DOHH2 (cell line): ENCODE results near the gene ACSF2.

Source experiments
- H3F3A ChIP-seq: fragments of 200-600 bp; sonication (generic), shearing (Covaris generic); 2 replicates; pipeline ENCODE4 v1.6.0; 2016; ENCODE audit warnings: antibody characterized with exemption, mild to moderate bottlenecking; ENCODE audit not compliant: control insufficient read depth, insufficient read depth
- H3K27ac ChIP-seq: fragments of 200-600 bp; sonication (generic); 2 replicates; pipeline ENCODE4 v1.5.1; 2014; ENCODE audit warnings: low read depth, mild to moderate bottlenecking, low read length, moderate library complexity
- H3K27me3 ChIP-seq: fragments of 200-600 bp; sonication (generic); 2 replicates; pipeline ENCODE4 v1.6.1; 2014; ENCODE audit warnings: mild to moderate bottlenecking, low read length, mixed read lengths; ENCODE audit not compliant: control insufficient read depth
- H3K36me3 ChIP-seq: fragments of 200-600 bp; sonication (generic); 2 replicates; pipeline ENCODE4 v1.6.1; 2014; ENCODE audit warnings: mild to moderate bottlenecking, low read length, moderate library complexity, mixed read lengths; ENCODE audit not compliant: control insufficient read depth
- H3K4me1 ChIP-seq: fragments of 200-600 bp; sonication (generic); 2 replicates; pipeline ENCODE4 v1.6.1; 2014; ENCODE audit warnings: mild to moderate bottlenecking, low read length, mixed read lengths; ENCODE audit not compliant: control insufficient read depth
- H3K4me2 ChIP-seq: fragments of 200-600 bp; sonication (generic); 2 replicates; pipeline ENCODE4 v1.6.0; 2014; ENCODE audit warnings: mild to moderate bottlenecking, low read length, moderate library complexity
- H3K4me3 ChIP-seq: fragments of 200-600 bp; sonication (generic); 2 replicates; pipeline ENCODE4 v1.5.1; 2014; ENCODE audit warnings: mild to moderate bottlenecking, low read length, mixed read lengths
- H3K79me2 ChIP-seq: fragments of 200-600 bp; sonication (generic); 2 replicates; pipeline ENCODE4 v1.6.1; 2014; ENCODE audit warnings: mild to moderate bottlenecking, low read length, mixed read lengths; ENCODE audit not compliant: control insufficient read depth
- H3K9me2 ChIP-seq: fragments of 200-600 bp; sonication (generic); replicated peaks from 2 replicates; pipeline ENCODE4 v1.6.1; 2014; ENCODE audit warnings: mild to moderate bottlenecking, low read length, mixed read lengths; ENCODE audit not compliant: control insufficient read depth
- H3K9me3 ChIP-seq: fragments of 200-600 bp; sonication (generic); 2 replicates; pipeline ENCODE4 v1.6.1; 2014; ENCODE audit warnings: antibody characterized with exemption, low read length, mixed read lengths; ENCODE audit not compliant: control insufficient read depth, insufficient read depth
- H4K20me1 ChIP-seq: fragments of 200-600 bp; sonication (generic); 2 replicates; pipeline ENCODE4 v1.6.0; 2014; ENCODE audit warnings: low read depth, mild to moderate bottlenecking, antibody characterized with exemption, low read length, moderate library complexity; ENCODE audit not compliant: control insufficient read depth, insufficient read depth
- CTCF ChIP-seq: fragments of 200-600 bp; sonication (generic); IDR thresholded peaks from one replicate; pipeline ENCODE4 v1.5.1; 2014; ENCODE audit warnings: antibody characterized with exemption, mild to moderate bottlenecking, low read depth, low read length; ENCODE audit not compliant: poor library complexity, severe bottlenecking
- EZH2phosphoT487 ChIP-seq: fragments of 200-600 bp; sonication (generic); IDR thresholded peaks from 2 replicates; pipeline ENCODE4 v1.6.1; 2017; ENCODE audit warnings: borderline replicate concordance, mild to moderate bottlenecking, antibody characterized with exemption, low read length, moderate library complexity, mixed read lengths

Gene ACSF2

GRCh38 chr17:50464121-50464520, 38.1 kb downstream of the ACSF2 start:
- Histone ChIP-seq H3F3A (no peaks in the 10 kb centered on the region), H3K9me3 (no peaks in the 10 kb centered on the region), H3K36me3 (no peaks in the 10 kb centered on the region), H4K20me1 (no peaks in the 10 kb centered on the region), H3K4me3 (no peak overlapping the region), H3K9me2 (no peaks in the 10 kb centered on the region), H3K4me1 (peaks cover 5% of the 10 kb centered on the region), H3K27ac (no peak overlapping the region), H3K79me2 (no peaks in the 10 kb centered on the region), H3K27me3 (no peaks in the 10 kb centered on the region), H3K4me2 (no peak overlapping the region)
- no peak for TF ChIP-seq EZH2phosphoT487
- no peak for TF ChIP-seq CTCF

GRCh38 chr17:50464736-50465135, 38.7 kb downstream of the ACSF2 start:
- Histone ChIP-seq H3K36me3 (no peaks in the 10 kb centered on the region), H3K79me2 (no peaks in the 10 kb centered on the region), H3K4me2 (no peak overlapping the region), H3K9me3 (no peaks in the 10 kb centered on the region), H3K27me3 (no peaks in the 10 kb centered on the region), H4K20me1 (no peaks in the 10 kb centered on the region), H3K9me2 (no peaks in the 10 kb centered on the region), H3K4me3 (no peak overlapping the region), H3F3A (no peaks in the 10 kb centered on the region), H3K27ac (no peak overlapping the region), H3K4me1 (peaks cover 5% of the 10 kb centered on the region)
- TF ChIP-seq CTCF, result no peak
- TF ChIP-seq EZH2phosphoT487, result no peak

- Histone ChIP-seq H3K9me2 (no peaks in the 10 kb centered on the region), H3F3A (no peaks in the 10 kb centered on the region), H3K4me1 (peaks cover 5% of the 10 kb centered on the region), H3K27ac (no peak overlapping the region), H3K27me3 (no peaks in the 10 kb centered on the region), H3K4me2 (no peak overlapping the region), H3K9me3 (no peaks in the 10 kb centered on the region), H3K4me3 (no peak overlapping the region), H4K20me1 (no peaks in the 10 kb centered on the region), H3K36me3 (no peaks in the 10 kb centered on the region), H3K79me2 (no peaks in the 10 kb centered on the region)
- TF ChIP-seq CTCF (no peak), EZH2phosphoT487 (no peak)
These were observed 39.2 kb downstream of the ACSF2 start for GRCh38 chr17:50465171-50465570.

- no peaks in the 10 kb centered on the region for H3K9me3 ChIP-seq
- H3K4me1 ChIP-seq, result peaks cover 5% of the 10 kb centered on the region
- no peak overlapping the region for H3K4me3 ChIP-seq
- H3K36me3 ChIP-seq, result no peaks in the 10 kb centered on the region
- H3K9me2 ChIP-seq, result no peaks in the 10 kb centered on the region
- H3K27me3 ChIP-seq, result no peaks in the 10 kb centered on the region
- TF ChIP-seq EZH2phosphoT487 (no peak), CTCF (no peak)
- H3K79me2 ChIP-seq, result no peaks in the 10 kb centered on the region
- H3K4me2 ChIP-seq, result no peak overlapping the region
- H4K20me1 ChIP-seq, result no peaks in the 10 kb centered on the region
- H3K27ac ChIP-seq, result no peak overlapping the region
- H3F3A ChIP-seq, result no peaks in the 10 kb centered on the region
These were observed 39.6 kb downstream of the ACSF2 start for GRCh38 chr17:50465635-50466034.
